Endothelial cell of umbilical vein (primary cell): ENCODE measurements around the gene VPS33B. TPM values are rescaled to one million over a fixed set of nuclear protein-coding genes. Genes with fewer than 3 reads are reported as not detected.

ENCODE experiments used
- BruUV-seq: library from RNA; stranded (reverse); fragments of 400-500 nt; replicated peaks from 2 replicates; lab custom pipeline; 2021; lab: Mats Ljungman, UMichigan
- CTCF ChIA-PET: fragments of 300-600, 350-600 bp; sonication (Branson Sonifier 250); formaldehyde crosslinking; loops from one replicate; lab custom pipeline; 2021; ENCODE audit warnings: antibody characterized with exemption, inconsistent platforms; lab: Charles Lee
- POLR2A ChIA-PET: fragments of 300-600, 350-600 bp; sonication (Branson Sonifier 250); formaldehyde crosslinking; loops from one replicate; lab custom pipeline; 2021; ENCODE audit warnings: antibody characterized with exemption, inconsistent platforms; lab: Charles Lee
- DNase-seq: peaks from one replicate; pipeline ENCODE4 v3.0.0-alpha.2; 2011; ENCODE audit warnings: low read depth, low spot score
- FAIRE-seq: peaks from 2 replicates; lab custom pipeline; 2011; peaks lifted over from hg19 to GRCh38; lab: Jason Lieb, UNC
- H2AFZ ChIP-seq: 2 replicates; pipeline ENCODE4 v1.6.0; 2012; ENCODE audit warnings: low read depth, low read length, control low read depth, inconsistent platforms
- H3K27ac ChIP-seq: 2 replicates; pipeline ENCODE4 v1.5.1; 2011; ENCODE audit warnings: low read depth, mild to moderate bottlenecking, control low read depth, low read length, moderate library complexity; ENCODE audit not compliant: insufficient read depth
- H3K27me3 ChIP-seq, 2 experiments: 2 replicates each; pipeline versions ENCODE4 v1.6.0 to v1.6.1; 2011; ENCODE audit warnings: low read length in 2 of 2, mixed read lengths in 1 of 2; ENCODE audit not compliant: control insufficient read depth in 2 of 2, insufficient read depth in 2 of 2
- H3K36me3 ChIP-seq, 2 experiments: 2 replicates in 1 of 2; 3 replicates in 1 of 2; pipeline ENCODE4 v1.5.1; 2011; ENCODE audit warnings: low read length in 2 of 2, mild to moderate bottlenecking in 1 of 2, moderate library complexity in 1 of 2; ENCODE audit not compliant: control insufficient read depth in 2 of 2, insufficient read depth in 2 of 2; ENCODE audit errors: extremely low read depth in 1 of 2
- H3K4me1 ChIP-seq: 3 replicates; pipeline ENCODE4 v1.5.1; 2011; ENCODE audit warnings: mild to moderate bottlenecking, low read length; ENCODE audit not compliant: control insufficient read depth, insufficient read depth; ENCODE audit errors: extremely low read depth
- H3K4me2 ChIP-seq: 2 replicates; pipeline ENCODE4 v1.6.1; 2011; ENCODE audit warnings: low read length, control low read depth, mixed read lengths; ENCODE audit not compliant: insufficient read depth
- H3K4me3 ChIP-seq, 3 experiments: fragments of 200-600 bp in 1 of 3; sonication (generic), shearing (Covaris generic) in 1 of 3; replicated peaks in 1 of 3; 2 replicates each; pipeline ENCODE4 v1.5.1; 2011 to 2016; ENCODE audit warnings: control low read depth in 3 of 3, low read length in 3 of 3, mild to moderate bottlenecking in 2 of 3, inconsistent platforms in 1 of 3, low read depth in 1 of 3, moderate library complexity in 1 of 3; ENCODE audit not compliant: insufficient read depth in 1 of 3
- H3K79me2 ChIP-seq: 2 replicates; pipeline ENCODE4 v1.6.0; 2012; ENCODE audit warnings: low read length, inconsistent platforms; ENCODE audit not compliant: control insufficient read depth, insufficient read depth
- H3K9ac ChIP-seq: replicated peaks from 2 replicates; pipeline ENCODE3; 2011; ENCODE audit warnings: low read length, control low read depth; ENCODE audit not compliant: insufficient read depth; ENCODE audit errors: extremely low read depth
- H3K9me1 ChIP-seq: replicated peaks from 3 replicates; pipeline ENCODE4 v1.6.0; 2011; ENCODE audit warnings: mild to moderate bottlenecking, low read length; ENCODE audit not compliant: control insufficient read depth, insufficient read depth; ENCODE audit errors: extremely low read depth
- H3K9me3 ChIP-seq: replicated peaks from 2 replicates; pipeline ENCODE4 v1.5.1; 2012; ENCODE audit warnings: low read length, inconsistent platforms; ENCODE audit not compliant: control insufficient read depth, insufficient read depth
- H4K20me1 ChIP-seq: replicated peaks from 2 replicates; pipeline ENCODE3; 2011; ENCODE audit warnings: mild to moderate bottlenecking, low read length; ENCODE audit not compliant: control insufficient read depth, insufficient read depth; ENCODE audit errors: extremely low read depth
- EZH2 ChIP-seq: IDR thresholded peaks from 2 replicates; pipeline ENCODE4 v1.6.1; 2012; ENCODE audit warnings: borderline replicate concordance, low read depth, mild to moderate bottlenecking, moderate library complexity, low read length, inconsistent platforms; ENCODE audit not compliant: severe bottlenecking
- FOS ChIP-seq: IDR thresholded peaks from 2 replicates; pipeline ENCODE4 v1.6.1; 2011; ENCODE audit warnings: mild to moderate bottlenecking, low read length, moderate library complexity, borderline replicate concordance; ENCODE audit not compliant: insufficient read depth
- GATA2 ChIP-seq: IDR thresholded peaks from 2 replicates; pipeline ENCODE4 v1.7.0; 2011; ENCODE audit warnings: low read depth, mild to moderate bottlenecking, moderate library complexity, mixed read lengths, low read length; ENCODE audit not compliant: insufficient read length, insufficient read depth
- JUN ChIP-seq: IDR thresholded peaks from 2 replicates; pipeline ENCODE4 v1.6.1; 2011; ENCODE audit warnings: borderline replicate concordance, low read depth; ENCODE audit not compliant: insufficient read length, insufficient read depth
- MYC ChIP-seq: IDR thresholded peaks from one replicate; pipeline ENCODE4 v1.6.1; 2011; ENCODE audit warnings: mild to moderate bottlenecking, low read depth, low read length
- POLR2A ChIP-seq: IDR thresholded peaks from 2 replicates; pipeline ENCODE4 v1.6.1; 2012; ENCODE audit warnings: low read depth, mild to moderate bottlenecking, control low read depth, low read length
- POLR2AphosphoS5 ChIP-seq: IDR thresholded peaks from 2 replicates; pipeline ENCODE4 v1.6.1; 2012; ENCODE audit warnings: low read depth, mild to moderate bottlenecking, control low read depth, low read length, moderate library complexity; ENCODE audit not compliant: insufficient read depth
- dilution Hi-C: fragments of 300-500 bp; cut with MboI; formaldehyde crosslinking; loops from one replicate; pipeline ENCODE4 v1.15.0; 2019; ENCODE audit warnings: low sequenced_read_pairs; ENCODE audit not compliant: extremely low pct_ligation_motif_present
- intact Hi-C: fragments of 100-400 bp; cut with micrococcal nuclease; formaldehyde crosslinking; loops from one replicate; pipeline ENCODE4 v1.10.0; 2022
- polyA plus RNA-seq, 4 experiments: library from polyadenylated mRNA; depleted of rRNA in 3 of 4; stranded (reverse) in 3 of 4; unstranded in 1 of 4; fragments of >200 nt; gene quantifications; 2 replicates each; pipeline versions ENCODE4 v1.2.1 to v1.2.3, GENCODE V29; 2011 to 2012; ENCODE audit warnings: missing spikeins in 1 of 4
- total RNA-seq: library from RNA; stranded (reverse); gene quantifications from 2 replicates; pipeline ENCODE4 v1.2.3, GENCODE V29; 2021
- TF ChIP-seq, protein P1 (sequence below), 2 donors: IDR thresholded peaks; 1 replicate in 1 of 2; 2 replicates in 1 of 2; pipeline ENCODE4 v1.5.1; 2011; ENCODE audit warnings: low read length in 2 of 2, mild to moderate bottlenecking in 2 of 2, moderate library complexity in 2 of 2, control low read depth in 1 of 2, inconsistent platforms in 1 of 2, low read depth in 1 of 2; ENCODE audit not compliant: insufficient read depth in 1 of 2; ENCODE audit errors: extremely low read depth in 1 of 2
- TF ChIP-seq, protein P2 (sequence below): IDR thresholded peaks from 2 replicates; pipeline ENCODE4 v1.6.1; 2011; ENCODE audit not compliant: insufficient read depth, insufficient read length

The VPS33B gene
- total and polyA plus RNA-seq, 2 donors (not counting 3 experiments of a cell fraction or from before 2014, with no cell fraction given), result 11.8 to 14.2 TPM

DNA sequence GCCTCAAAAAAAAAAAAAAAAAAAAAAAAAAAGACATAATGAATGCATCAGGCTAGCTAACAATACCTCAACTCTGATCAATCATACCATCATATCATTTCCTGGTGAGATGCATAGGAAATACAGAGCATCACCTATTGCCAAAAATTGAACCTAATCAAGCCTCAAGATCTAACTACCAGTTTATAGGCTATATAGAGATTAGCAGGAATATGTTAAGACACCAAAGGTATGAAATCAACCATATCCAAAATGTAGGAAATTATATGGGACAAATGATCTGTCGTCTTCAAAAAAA is 387 bp upstream of the VPS33B start:
- no peaks in the 10 kb centered on the region for H4K20me1 ChIP-seq
- TF ChIP-seq, protein P1, sequence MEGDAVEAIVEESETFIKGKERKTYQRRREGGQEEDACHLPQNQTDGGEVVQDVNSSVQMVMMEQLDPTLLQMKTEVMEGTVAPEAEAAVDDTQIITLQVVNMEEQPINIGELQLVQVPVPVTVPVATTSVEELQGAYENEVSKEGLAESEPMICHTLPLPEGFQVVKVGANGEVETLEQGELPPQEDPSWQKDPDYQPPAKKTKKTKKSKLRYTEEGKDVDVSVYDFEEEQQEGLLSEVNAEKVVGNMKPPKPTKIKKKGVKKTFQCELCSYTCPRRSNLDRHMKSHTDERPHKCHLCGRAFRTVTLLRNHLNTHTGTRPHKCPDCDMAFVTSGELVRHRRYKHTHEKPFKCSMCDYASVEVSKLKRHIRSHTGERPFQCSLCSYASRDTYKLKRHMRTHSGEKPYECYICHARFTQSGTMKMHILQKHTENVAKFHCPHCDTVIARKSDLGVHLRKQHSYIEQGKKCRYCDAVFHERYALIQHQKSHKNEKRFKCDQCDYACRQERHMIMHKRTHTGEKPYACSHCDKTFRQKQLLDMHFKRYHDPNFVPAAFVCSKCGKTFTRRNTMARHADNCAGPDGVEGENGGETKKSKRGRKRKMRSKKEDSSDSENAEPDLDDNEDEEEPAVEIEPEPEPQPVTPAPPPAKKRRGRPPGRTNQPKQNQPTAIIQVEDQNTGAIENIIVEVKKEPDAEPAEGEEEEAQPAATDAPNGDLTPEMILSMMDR (IDR thresholded peaks at IDR 0.05; ENCODE audit: extremely low read depth in 1 of 2, insufficient read depth in 1 of 2, low read depth in 1 of 2, low read length in 2 of 2), result no peak
- TF ChIP-seq MYC (no peak), GATA2 (peak; percentile 10)
- dilution Hi-C loops (no loop called here), intact Hi-C loops (loop anchor here (1.0 to 2.0 kb wide), 2 partner anchors 28 to 66 kb away; partner anchors contain the start of gene PRC1)
- DNase-seq, result no peak
- H3K9me1 ChIP-seq, result no peaks in the 10 kb centered on the region
- no peak overlapping the region for H3K27ac ChIP-seq
- BruUV-seq, result TSS peak; percentile 68
- peaks cover 29% of the 10 kb centered on the region for H3K79me2 ChIP-seq
- H2AFZ ChIP-seq, result peak overlapping the region; percentile 91
- no peak for FAIRE-seq
- ChIA-PET CTCF (interaction anchor here (1.5 to 3.2 kb wide), 4 partner anchors 11 to 249 kb away, joined by 10 to 17 read pairs (median 14); no protein-coding TSS in a partner anchor), POLR2A (no interaction called here)
- no peaks in the 10 kb centered on the region for H3K36me3 ChIP-seq
- peaks cover 14% of the 10 kb centered on the region for H3K4me1 ChIP-seq
- no peaks in the 10 kb centered on the region for H3K9me3 ChIP-seq
- H3K4me3 ChIP-seq, result peak overlapping the region; percentile 67 to 93 (median 70)
- no peaks in the 10 kb centered on the region for H3K27me3 ChIP-seq
- H3K9ac ChIP-seq, result peak overlapping the region; percentile 70
- peak overlapping the region; percentile 90 for H3K4me2 ChIP-seq

DNA sequence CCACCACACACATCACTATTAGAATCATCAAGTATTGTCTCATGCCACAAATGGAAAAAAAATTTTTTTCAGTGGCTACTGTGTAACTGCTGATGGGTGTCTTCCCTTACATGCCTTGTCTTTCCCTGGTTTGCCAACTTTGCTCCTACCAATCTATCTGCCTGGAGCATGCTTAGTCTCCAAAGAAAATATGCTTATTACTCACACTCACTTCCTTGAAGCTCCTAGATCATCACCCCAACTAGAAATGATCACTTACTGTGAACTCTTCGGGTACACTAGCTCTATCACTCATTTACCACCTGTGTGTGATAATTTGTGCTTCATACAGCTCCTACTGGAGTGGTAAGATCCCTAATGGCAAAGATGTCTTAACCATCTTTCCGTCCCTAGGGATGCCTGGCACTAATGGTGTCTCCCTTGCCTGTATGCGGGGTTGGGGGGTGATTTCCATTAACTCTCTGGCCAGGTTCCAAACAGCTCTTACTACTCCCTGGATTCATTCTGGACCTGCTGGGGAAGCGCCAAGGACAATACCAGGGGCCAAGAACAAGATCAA is 799 bp downstream of the VPS33B start:
- Histone ChIP-seq H3K9ac (peak overlapping the region; percentile 70), H2AFZ (peak overlapping the region; percentile 91), H3K27me3 (no peaks in the 10 kb centered on the region), H3K27ac (peak overlapping the region; percentile 14), H3K4me1 (peaks cover 14% of the 10 kb centered on the region), H3K79me2 (peaks cover 32% of the 10 kb centered on the region), H3K9me3 (no peaks in the 10 kb centered on the region), H3K4me3 (peak overlapping the region; percentile 67 to 93 (median 70)), H4K20me1 (no peaks in the 10 kb centered on the region), H3K4me2 (peak overlapping the region; percentile 90), H3K9me1 (no peaks in the 10 kb centered on the region), H3K36me3 (peaks cover 0 to 3% of the 10 kb centered on the region in 2 experiments)
- DNase-seq (no peak), FAIRE-seq (no peak)
- POLR2A ChIA-PET, result interaction anchor here (1.2 kb wide), 1 partner anchor 64 kb away, joined by 4 read pairs; no protein-coding TSS in a partner anchor
- intact Hi-C loops (loop anchor here (1.0 to 2.0 kb wide), 2 partner anchors 27 to 65 kb away; partner anchors contain the start of gene PRC1), dilution Hi-C loops (no loop called here)
- TF ChIP-seq EZH2, result no peak
- no peak for TF ChIP-seq FOS
- no peak for TF ChIP-seq POLR2AphosphoS5
- TF ChIP-seq, protein P1 (IDR thresholded peaks at IDR 0.05; ENCODE audit: extremely low read depth in 1 of 2, insufficient read depth in 1 of 2, low read depth in 1 of 2, low read length in 2 of 2), result no peak
- no peak for TF ChIP-seq POLR2A
- TF ChIP-seq MYC, result no peak
- TF ChIP-seq JUN, result no peak
- TF ChIP-seq, protein P2, sequence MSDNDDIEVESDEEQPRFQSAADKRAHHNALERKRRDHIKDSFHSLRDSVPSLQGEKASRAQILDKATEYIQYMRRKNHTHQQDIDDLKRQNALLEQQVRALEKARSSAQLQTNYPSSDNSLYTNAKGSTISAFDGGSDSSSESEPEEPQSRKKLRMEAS, result no peak
- TF ChIP-seq GATA2, result no peak
- CTCF ChIA-PET, result interaction anchor here (1.0 to 3.2 kb wide), 6 partner anchors 8 to 250 kb away, joined by 3 to 17 read pairs (median 7); no protein-coding TSS in a partner anchor
- BruUV-seq, result no TSS peak
